ENCODE measurements around the gene CCDC170.

DNA sequence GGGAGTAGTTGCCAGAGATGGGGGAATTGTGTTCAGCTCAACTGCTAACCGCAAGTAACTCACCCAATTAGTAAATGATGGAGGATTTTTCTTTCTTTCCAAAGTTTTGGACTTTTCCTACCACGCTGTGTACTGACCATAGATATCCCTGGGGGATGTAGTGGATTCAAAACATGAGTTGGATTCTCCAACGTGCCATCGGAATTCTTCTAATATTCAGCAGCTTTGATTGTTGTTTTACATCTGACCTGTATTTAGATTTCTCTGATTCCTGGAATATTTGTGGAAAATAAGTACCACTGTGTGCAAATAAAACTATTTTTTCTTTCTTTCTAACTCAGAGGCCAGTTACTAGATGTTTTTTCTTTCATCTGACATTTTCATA, 1.1 kb downstream of the CCDC170 start:
- TF ChIP-seq, protein P1, sequence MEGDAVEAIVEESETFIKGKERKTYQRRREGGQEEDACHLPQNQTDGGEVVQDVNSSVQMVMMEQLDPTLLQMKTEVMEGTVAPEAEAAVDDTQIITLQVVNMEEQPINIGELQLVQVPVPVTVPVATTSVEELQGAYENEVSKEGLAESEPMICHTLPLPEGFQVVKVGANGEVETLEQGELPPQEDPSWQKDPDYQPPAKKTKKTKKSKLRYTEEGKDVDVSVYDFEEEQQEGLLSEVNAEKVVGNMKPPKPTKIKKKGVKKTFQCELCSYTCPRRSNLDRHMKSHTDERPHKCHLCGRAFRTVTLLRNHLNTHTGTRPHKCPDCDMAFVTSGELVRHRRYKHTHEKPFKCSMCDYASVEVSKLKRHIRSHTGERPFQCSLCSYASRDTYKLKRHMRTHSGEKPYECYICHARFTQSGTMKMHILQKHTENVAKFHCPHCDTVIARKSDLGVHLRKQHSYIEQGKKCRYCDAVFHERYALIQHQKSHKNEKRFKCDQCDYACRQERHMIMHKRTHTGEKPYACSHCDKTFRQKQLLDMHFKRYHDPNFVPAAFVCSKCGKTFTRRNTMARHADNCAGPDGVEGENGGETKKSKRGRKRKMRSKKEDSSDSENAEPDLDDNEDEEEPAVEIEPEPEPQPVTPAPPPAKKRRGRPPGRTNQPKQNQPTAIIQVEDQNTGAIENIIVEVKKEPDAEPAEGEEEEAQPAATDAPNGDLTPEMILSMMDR (IDR thresholded peaks at IDR 0.05), result no peak
- TF ChIP-seq POLR2A (IDR thresholded peaks at IDR 0.05), result no peak

All from lower leg skin (tissue), 3 donors.